ENCODE data around the gene CIRBP.
A peak's percentile ranks its signal among the peaks of the same experiment; 100 is the strongest.
"Not testable (repeated sequence)": the region's sequence is repeated elsewhere in the genome, so short reads cannot be mapped to it uniquely, and the experiment has no call there.

Gene CIRBP

DNA sequence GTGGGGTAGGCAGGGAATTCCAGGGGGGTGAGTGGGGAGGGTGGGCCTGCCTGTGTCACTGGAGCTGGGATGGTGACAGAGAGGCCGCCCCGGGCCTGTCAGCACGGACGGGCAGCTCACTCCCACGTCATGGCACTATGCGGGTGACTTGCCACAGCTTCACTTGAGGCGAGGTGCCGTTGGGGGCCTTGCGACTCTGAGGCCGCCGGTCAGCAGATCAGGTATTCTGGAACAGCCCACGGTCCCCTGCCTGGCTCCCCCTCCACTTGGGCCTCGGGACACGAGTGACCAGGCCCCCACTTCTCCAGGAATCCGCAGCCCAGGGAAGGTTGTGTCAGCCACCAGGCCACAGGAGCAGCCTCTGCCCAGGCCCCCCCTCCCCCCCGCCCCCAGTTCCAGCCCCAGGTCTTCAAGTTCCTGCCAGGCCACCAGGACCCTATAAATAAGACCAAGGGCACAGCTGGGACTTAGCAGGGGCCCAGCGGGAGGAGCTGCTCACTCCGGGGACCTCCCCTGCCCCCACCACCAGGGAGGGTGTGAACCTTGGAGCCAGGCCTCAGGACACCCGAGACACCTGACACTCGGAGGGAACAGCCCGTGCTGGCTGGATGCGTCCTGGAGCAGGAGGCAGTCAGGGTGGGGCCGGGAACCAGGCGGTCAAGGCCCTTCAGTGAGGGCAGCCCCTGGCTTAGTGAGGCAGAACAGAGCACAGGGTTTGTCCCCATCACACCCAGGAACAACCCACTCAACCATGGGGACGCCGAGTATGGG lies 23.5 kb upstream of the CIRBP start:
- DNase-seq = no peak

GRCh38 chr19:1246265-1247087 lies 22.7 kb upstream of the CIRBP start:
- not testable (repeated sequence) for DNase-seq

DNA sequence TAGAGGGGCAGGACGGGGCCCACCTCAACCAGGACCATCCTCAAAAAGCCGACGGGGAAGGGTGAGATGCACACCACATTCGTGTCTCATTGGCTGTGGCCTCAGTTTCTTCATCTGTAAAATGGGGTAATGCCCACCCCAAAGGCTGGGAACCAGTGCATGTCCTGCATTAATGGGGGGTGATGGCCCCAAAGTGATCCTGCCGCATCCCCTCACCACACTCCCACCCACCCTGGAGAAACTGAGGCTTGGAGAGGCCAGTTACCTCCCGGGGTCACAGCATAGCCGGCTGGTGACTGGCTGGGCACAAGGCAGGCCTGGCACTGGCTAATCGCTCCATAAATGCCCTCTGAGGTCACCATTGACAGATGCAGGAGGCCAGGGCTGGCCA lies 21.4 kb upstream of the CIRBP start:
- no peak for DNase-seq

GRCh38 chr19:1248139-1248785 lies 20.9 kb upstream of the CIRBP start, which contains the start of gene MIDN:
MIDN (plus strand) TSS chr19:1248583; CDS start chr19:1250297, 1,714 bp downstream.
- DNase-seq = peak; percentile 87

- DNase-seq = peak; percentile 77
Measured at GRCh38 chr19:1248786-1249297, 20.3 kb upstream of the CIRBP start.

DNA sequence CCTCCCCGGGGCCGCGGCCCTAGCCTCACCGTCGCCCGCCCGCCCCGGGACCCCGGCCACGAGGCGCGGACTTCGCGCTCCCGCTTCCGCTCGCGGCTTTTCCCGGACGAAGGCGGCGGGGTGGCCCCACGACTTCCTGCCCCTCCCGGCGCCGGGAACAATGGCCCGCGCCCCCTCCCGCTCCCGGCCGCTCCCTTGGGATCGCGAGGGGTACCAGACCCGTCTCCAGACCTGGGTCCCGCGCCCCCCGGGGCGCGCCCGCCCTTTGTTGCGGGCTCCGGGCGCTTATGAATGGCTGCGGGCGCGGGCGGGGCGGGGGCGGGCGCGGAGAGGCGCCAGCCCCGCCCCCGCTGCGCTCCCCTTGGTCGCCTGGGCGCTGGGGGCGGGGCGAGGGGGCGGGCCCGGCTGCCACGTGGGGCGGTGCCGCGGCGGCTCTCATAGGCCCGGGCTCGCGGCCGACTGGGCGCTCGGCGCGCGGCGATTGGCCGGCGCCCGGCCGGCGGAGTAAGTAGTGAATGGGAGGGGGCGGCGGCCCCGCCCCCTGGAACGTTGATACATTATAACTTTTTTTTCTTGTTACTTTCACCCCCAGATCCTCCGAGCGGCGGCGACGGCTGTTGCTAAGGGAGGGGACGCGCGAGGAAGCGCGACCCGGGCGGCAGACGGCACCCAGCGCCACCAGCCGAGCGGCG lies 19.7 kb upstream of the CIRBP start:
- DNase-seq = peak; percentile 98

DNA sequence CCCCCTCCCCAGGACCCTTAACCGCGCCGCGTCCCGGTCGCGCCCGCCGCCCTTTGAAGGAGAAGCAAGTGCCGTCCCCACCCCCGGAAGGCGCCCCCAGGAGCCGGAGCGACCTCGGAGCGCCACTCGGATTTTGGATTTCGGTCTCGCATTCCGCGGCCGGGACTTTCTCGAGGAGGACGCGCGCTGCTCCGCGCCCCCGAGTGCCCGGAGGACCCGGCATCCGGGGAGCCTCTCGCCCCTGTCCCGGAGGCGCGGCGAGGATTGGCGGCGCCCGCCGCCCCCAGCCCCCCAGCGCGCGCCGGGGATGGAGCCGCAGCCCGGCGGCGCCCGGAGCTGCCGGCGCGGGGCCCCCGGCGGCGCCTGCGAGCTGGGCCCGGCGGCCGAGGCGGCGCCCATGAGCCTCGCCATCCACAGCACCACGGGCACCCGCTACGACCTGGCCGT lies 19.1 kb upstream of the CIRBP start:
- DNase-seq = no peak

GRCh38 chr19:1250437-1251260 lies 18.5 kb upstream of the CIRBP start:
- DNase-seq = peak; percentile 82

DNA sequence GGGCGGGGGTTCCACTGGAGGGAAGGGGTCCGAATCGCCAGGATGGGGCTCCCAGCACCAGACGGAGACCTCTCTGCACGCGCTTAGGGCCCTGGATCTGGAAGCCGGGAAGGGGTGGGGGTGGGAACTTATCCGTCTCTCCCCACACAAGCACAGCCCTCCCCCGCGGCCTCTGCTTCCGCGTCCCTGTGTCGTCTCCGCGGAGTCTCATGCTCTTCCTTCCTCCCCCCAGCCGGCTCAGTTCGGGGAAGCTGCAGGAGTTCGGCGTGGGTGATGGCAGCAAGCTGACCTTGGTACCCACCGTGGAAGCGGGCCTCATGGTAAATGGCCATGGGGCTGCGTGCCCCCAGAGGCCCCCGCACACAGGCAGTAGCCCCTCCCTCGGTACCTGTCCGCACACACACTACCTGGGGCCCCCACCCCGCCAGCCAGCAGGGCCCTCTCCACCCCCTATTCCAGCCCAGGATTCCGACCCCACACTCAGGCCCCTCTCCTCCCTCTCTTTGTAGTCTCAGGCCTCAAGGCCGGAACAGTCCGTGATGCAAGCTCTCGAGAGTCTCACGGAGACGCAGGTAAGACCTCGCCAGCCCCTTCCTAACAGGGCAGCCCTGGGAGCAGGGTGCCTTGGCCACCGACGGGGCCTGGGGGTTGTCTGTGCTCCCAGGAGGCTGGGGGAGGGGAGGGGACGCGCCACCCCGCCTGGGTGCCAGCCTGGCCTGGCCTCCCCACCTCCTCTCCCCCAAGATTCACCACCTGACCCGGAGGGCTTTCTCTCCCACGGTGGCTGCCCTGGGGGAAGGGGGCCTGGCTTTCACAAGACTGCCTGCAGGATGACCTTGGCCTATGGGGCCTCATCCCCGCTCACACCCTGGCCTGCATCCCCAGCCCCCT lies 17.6 kb upstream of the CIRBP start:
- DNase-seq = peak; percentile 79

- peak; percentile 96 for DNase-seq
Measured at GRCh38 chr19:1252221-1252820, 16.8 kb upstream of the CIRBP start.

- peak; percentile 98 for DNase-seq
Measured at GRCh38 chr19:1252821-1253513, 16.2 kb upstream of the CIRBP start.

GRCh38 chr19:1253514-1254080 lies 15.5 kb upstream of the CIRBP start:
- DNase-seq = no peak

DNA sequence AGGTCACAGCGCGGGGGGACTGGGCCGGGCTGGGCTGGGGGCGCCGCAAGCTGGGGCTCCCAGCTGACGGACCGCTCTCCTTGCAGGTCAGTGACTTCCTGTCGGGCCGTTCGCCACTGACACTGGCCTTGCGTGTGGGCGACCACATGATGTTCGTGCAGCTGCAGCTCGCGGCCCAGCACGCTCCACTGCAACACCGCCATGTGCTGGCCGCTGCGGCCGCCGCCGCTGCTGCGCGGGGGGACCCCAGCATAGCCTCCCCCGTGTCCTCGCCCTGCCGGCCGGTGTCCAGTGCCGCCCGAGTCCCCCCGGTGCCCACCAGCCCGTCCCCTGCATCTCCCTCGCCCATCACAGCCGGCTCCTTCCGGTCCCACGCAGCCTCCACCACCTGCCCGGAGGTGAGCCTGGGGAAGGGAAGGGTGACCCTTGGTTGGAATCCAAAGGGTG lies 15.0 kb upstream of the CIRBP start:
- DNase-seq = no peak

DNA sequence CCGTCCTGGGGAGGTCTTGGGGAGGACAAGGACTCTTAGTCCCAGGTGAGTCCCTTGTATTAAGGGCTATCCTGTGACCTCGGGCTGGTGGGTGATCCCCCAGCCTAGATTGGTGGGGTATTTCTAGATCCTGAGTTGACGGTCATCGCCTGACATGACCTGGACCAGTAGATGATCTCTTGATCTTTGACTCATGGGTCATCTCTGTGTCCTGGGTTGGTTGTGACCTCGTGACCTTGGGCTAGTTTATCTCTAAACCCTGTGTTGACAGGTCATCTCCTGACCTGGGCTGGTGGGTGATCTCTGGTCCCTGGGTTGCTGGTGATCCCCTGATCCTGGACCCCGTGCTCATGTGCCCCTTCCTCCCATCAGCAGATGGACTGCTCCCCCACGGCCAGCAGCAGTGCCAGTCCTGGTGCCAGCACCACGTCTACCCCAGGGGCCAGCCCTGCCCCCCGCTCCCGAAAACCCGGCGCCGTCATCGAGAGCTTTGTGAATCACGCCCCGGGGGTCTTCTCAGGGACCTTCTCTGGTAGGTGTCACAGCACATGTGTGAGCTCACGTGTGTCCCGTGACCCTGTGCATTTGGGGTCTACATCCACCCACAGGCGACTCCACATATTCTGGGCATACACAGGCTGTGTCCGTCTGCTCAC lies 14.5 kb upstream of the CIRBP start:
- DNase-seq = no peak

DNA sequence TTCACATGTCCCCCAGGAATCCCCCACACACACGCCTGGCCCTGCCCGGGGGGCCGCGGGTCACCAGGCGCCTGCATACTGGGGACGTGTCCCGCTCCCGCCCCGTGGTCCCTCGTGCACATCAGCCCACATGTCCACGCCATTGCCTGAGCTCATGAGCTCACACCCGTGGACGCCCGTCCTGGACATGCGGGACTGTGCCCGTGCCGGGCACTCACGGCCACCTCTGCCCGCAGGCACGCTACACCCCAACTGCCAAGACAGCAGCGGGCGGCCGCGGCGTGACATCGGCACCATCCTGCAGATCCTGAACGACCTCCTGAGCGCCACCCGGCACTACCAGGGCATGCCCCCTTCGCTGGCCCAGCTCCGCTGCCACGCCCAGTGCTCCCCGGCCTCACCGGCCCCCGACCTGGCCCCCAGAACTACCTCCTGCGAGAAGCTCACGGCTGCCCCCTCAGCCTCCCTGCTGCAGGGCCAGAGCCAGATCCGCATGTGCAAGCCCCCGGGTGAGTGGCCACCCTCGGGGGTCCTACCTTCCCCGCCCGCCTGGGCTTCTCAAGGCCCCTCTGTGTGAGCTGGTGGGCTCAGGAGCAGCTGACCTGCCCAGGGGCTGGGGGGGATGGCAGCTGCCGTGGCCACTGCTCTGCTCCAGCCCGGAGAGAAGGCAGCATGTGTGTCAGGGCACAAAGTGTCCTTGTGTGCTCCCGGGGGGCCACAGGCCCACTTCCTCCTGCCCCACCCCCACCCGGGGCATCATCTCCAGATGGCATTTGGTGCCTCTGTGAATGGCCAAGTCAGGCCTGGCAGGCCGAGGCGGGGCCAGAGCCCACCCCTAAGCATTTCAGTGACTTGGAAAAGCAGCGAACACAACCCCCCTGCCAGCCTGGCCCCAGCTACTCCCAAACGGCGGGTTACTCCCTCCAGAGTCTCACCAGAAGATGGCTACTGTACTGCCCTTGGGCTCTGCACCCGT lies 13.7 kb upstream of the CIRBP start:
- DNase-seq = no peak

DNA sequence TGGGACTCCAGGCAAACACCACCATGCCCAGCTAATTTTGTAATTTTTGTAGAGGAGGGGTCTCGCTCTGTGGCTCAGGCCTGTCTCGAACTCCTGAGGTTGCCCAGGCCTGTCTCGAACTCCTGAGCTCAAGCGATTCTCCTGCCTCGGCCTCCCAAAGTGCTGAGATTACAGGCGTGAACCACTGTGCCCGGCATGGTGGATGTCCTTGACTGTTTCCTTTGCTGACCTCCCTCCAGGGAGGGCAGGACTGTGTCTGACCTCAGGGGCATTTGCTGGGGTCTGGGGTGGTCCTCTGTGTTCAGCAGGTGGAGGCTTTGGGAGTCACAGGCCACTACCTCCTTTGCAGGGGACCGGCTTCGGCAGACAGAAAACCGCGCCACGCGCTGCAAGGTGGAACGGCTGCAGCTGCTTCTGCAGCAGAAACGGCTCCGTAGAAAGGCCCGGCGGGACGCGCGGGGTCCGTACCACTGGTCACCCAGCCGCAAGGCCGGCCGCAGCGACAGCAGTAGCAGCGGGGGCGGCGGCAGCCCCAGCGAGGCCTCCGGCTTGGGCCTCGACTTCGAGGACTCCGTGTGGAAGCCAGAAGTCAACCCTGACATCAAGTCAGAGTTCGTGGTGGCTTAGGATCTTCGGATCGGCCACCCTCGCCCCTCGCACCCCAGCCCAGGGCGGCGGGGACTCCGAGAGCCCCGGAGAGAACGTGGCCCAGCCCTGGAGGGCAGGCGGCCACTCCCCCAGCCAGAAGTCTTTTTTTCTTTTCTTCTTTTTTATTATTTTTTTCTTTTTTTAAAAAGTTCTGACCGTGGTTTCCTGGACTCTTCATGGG lies 12.3 kb upstream of the CIRBP start:
- no peak for DNase-seq
